ENCODE data around the gene UPK1A.

Gene UPK1A

DNA sequence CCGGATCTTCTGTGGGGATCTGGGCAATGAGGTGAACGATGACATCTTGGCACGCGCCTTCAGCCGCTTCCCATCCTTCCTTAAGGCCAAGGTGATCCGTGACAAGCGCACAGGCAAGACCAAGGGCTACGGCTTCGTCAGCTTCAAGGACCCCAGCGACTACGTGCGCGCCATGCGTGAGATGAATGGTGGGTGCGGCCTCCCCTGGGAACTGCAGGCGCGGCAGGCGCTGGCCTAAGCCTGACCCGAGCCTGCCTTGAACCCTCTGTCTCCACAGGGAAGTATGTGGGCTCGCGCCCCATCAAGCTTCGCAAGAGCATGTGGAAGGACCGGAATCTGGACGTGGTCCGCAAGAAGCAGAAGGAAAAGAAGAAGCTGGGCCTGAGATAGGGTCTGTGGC lies 29.2 kb upstream of the UPK1A start:
- H3K36me3 ChIP-seq = peaks cover 14% of the 10 kb centered on the region
- DNase-seq = no peak
- H3K9me3 ChIP-seq = no peaks in the 10 kb centered on the region
- H3K4me1 ChIP-seq = peaks cover 4% of the 10 kb centered on the region; the same call in 1 of the 2 replicates
- TF ChIP-seq, protein P1, sequence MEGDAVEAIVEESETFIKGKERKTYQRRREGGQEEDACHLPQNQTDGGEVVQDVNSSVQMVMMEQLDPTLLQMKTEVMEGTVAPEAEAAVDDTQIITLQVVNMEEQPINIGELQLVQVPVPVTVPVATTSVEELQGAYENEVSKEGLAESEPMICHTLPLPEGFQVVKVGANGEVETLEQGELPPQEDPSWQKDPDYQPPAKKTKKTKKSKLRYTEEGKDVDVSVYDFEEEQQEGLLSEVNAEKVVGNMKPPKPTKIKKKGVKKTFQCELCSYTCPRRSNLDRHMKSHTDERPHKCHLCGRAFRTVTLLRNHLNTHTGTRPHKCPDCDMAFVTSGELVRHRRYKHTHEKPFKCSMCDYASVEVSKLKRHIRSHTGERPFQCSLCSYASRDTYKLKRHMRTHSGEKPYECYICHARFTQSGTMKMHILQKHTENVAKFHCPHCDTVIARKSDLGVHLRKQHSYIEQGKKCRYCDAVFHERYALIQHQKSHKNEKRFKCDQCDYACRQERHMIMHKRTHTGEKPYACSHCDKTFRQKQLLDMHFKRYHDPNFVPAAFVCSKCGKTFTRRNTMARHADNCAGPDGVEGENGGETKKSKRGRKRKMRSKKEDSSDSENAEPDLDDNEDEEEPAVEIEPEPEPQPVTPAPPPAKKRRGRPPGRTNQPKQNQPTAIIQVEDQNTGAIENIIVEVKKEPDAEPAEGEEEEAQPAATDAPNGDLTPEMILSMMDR (IDR thresholded peaks at IDR 0.05; ENCODE audit: low read depth, low read length) = no peak
- no peaks in the 10 kb centered on the region for H3K27me3 ChIP-seq
- H3K4me3 ChIP-seq (ENCODE audit: low read depth, low read length) = no peak overlapping the region

DNA sequence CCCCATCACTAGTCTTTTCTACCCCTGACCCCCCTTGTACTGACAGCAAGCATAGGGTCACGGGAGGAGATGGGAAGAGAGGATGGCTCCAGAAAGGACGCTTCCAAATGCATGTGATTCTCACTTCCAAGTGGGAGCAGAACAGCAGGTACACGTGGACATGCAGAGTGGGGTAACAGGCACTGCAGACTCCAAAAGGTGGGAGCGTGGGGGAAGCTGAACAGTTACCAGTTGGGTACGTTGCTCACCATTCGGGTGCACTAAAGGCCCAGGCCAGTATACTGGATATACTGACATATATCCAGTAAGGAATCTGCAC lies 27.0 kb upstream of the UPK1A start:
- no peaks in the 10 kb centered on the region for H3K9me3 ChIP-seq
- peaks cover 7% of the 10 kb centered on the region; the same call in 1 of the 2 replicates for H3K4me1 ChIP-seq
- DNase-seq = no peak
- no peaks in the 10 kb centered on the region for H3K27me3 ChIP-seq
- H3K4me3 ChIP-seq (ENCODE audit: low read depth, low read length) = no peak overlapping the region
- TF ChIP-seq, protein P1 (IDR thresholded peaks at IDR 0.05; ENCODE audit: low read depth, low read length) = no peak
- peaks cover 14% of the 10 kb centered on the region for H3K36me3 ChIP-seq

DNA sequence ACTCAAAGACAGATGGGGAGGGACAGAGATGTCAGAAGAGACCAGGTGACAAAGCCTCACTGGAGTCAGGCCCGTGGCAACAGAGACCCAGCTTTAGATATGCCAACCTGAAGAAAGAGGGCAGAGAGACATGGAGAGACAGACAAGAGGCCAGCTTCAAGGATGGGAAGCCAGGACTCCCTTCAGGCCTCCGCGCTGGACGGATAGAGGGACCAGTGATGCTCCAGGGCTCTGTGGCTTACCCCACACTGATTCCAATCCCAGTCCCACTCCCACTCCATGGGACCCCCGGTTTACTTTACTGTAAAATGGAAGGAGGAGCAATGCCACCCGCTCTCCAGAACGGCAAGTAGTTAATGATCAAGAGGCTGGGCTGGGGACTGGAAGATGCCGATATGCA lies 26.5 kb upstream of the UPK1A start:
- DNase-seq = no peak
- Histone ChIP-seq H3K4me3 (ENCODE audit: low read depth, low read length) (no peak overlapping the region), H3K27me3 (no peaks in the 10 kb centered on the region), H3K4me1 (peaks cover 7% of the 10 kb centered on the region; the same call in 1 of the 2 replicates), H3K36me3 (peaks cover 12% of the 10 kb centered on the region), H3K9me3 (no peaks in the 10 kb centered on the region)
- TF ChIP-seq, protein P1 (IDR thresholded peaks at IDR 0.05; ENCODE audit: low read depth, low read length) = no peak

DNA sequence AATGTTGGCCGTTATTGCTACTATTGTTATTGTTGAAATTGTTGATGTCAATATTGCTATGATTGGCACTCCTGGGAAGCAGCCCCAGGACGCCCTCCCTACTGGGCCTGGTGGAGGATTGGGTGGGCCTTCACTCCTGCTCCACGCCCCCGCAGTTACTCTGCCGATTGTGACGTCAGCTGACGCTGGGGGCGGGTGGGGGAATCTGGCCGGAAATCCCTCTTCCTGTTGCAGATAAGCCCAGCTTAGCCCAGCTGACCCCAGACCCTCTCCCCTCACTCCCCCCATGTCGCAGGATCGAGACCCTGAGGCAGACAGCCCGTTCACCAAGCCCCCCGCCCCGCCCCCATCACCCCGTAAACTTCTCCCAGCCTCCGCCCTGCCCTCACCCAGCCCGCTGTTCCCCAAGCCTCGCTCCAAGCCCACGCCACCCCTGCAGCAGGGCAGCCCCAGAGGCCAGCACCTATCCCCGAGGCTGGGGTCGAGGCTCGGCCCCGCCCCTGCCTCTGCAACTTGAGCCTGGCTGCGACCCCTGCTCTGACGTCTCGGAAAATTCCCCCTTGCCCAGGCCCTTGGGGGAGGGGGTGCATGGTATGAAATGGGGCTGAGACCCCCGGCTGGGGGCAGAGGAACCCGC lies 24.7 kb upstream of the UPK1A start, which contains the start of gene ETV2:
ETV2 (plus strand) TSS at position 231 of the 637 bp plus-strand sequence. CDS start 716 bp downstream, outside the sequence.
- H3K36me3 ChIP-seq = peaks cover 5% of the 10 kb centered on the region
- H3K27me3 ChIP-seq = no peaks in the 10 kb centered on the region
- H3K9me3 ChIP-seq = no peaks in the 10 kb centered on the region
- DNase-seq = peak; percentile 52
- TF ChIP-seq, protein P1 (IDR thresholded peaks at IDR 0.05; ENCODE audit: low read depth, low read length) = no peak
- no peak within 1 kb of the TSS for H3K4me3 ChIP-seq (ENCODE audit: low read depth, low read length)
- H3K4me1 ChIP-seq = peaks cover 7% of the 10 kb centered on the region; the same call in 1 of the 2 replicates

DNA sequence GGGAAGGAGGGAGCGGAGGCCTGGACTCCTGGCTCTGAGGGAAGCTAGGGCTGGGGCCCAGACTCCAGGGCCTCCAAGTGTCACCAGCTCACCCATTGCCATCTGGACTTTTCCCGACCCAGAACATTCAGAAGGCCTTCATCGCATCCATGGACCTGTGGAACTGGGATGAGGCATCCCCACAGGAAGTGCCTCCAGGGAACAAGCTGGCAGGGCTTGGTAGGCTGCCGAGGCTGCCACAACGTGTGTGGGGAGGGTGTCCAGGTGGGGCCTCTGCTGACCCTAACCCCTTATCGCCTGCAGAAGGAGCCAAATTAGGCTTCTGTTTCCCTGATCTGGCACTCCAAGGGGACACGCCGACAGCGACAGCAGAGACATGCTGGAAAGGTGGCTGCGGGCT lies 24.0 kb upstream of the UPK1A start:
- DNase-seq = no peak
- TF ChIP-seq, protein P1 (IDR thresholded peaks at IDR 0.05; ENCODE audit: low read depth, low read length) = no peak
- H3K4me3 ChIP-seq (ENCODE audit: low read depth, low read length) = no peak overlapping the region

DNA sequence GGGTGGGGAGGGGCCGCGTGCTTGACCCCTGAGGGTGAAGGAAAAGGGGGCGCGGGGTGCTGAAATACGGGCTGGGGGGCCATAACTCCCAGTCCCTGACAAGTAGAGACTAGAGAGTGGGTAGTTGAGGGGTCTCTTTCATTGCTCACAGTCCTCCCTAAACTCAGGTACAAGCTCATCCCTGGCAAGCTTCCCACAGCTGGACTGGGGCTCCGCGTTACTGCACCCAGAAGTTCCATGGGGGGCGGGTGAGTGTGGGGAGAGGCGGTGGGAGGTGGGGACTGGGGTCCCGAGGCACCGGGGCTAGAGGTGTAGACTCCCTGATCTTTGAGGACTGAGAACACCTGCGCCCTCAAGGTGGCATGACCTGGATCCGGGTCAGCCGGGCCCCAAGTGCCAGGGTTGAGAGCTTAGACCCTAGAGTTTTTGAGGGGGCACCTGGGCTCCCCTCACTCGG lies 23.5 kb upstream of the UPK1A start:
- H3K4me3 ChIP-seq (ENCODE audit: low read depth, low read length) = peak overlapping the region; percentile 51
- H3K36me3 ChIP-seq = no peaks in the 10 kb centered on the region; the same call in 1 of the 2 replicates
- H3K4me1 ChIP-seq = peaks cover 7% of the 10 kb centered on the region; the same call in 1 of the 2 replicates
- H3K9me3 ChIP-seq = no peaks in the 10 kb centered on the region
- no peaks in the 10 kb centered on the region for H3K27me3 ChIP-seq
- TF ChIP-seq, protein P1 (IDR thresholded peaks at IDR 0.05; ENCODE audit: low read depth, low read length) = no peak
- DNase-seq = no peak

More for the DNA sequence above, 24.0 kb upstream of the UPK1A start:
- H3K36me3 ChIP-seq = peaks cover 1% of the 10 kb centered on the region
- no peaks in the 10 kb centered on the region for H3K27me3 ChIP-seq
- no peaks in the 10 kb centered on the region for H3K9me3 ChIP-seq
- H3K4me1 ChIP-seq = peaks cover 7% of the 10 kb centered on the region; the same call in 1 of the 2 replicates

All from BE2C (cell line).